Measurements from ENCODE around the gene CDK6. TPM values are rescaled to one million over a fixed set of nuclear protein-coding genes. Genes with fewer than 3 reads are reported as not detected.
"Not testable (repeated sequence)": the region's sequence is repeated elsewhere in the genome, so short reads cannot be mapped to it uniquely, and the experiment has no call there.

The CDK6 gene
- total RNA-seq, 1 donor from 2014 or later, result 23.6 TPM

GRCh38 chr7:92611735-92612134 is 224.6 kb downstream of the CDK6 start:
- no peak for ATAC-seq
- intact Hi-C loops (cut with DNase I), result no loop called here
- DNase-seq (ENCODE audit: missing footprints), result no peak

- ATAC-seq, result no peak
- intact Hi-C loops (cut with DNase I), result no loop called here
- no peak for DNase-seq (ENCODE audit: missing footprints)
Observed at GRCh38 chr7:92609921-92610518, 226.4 kb downstream of the CDK6 start.

GRCh38 chr7:92608380-92609322 is 227.7 kb downstream of the CDK6 start:
- intact Hi-C loops (cut with DNase I), result no loop called here
- peak; percentile 47 for ATAC-seq
- DNase-seq (ENCODE audit: missing footprints), result no peak

GRCh38 chr7:92606985-92607384 is 229.4 kb downstream of the CDK6 start:
- DNase-seq (ENCODE audit: missing footprints) (no peak), ATAC-seq (peak; percentile 76)
- intact Hi-C loops (cut with DNase I), result no loop called here

GRCh38 chr7:92604517-92604916 is 231.9 kb downstream of the CDK6 start:
- DNase-seq (ENCODE audit: missing footprints); ATAC-seq; intact Hi-C loops (cut with DNase I): not testable (repeated sequence)

- no peak for DNase-seq (ENCODE audit: missing footprints)
- intact Hi-C loops (cut with DNase I), result no loop called here
Observed at GRCh38 chr7:92603089-92603445, 233.3 kb downstream of the CDK6 start.

GRCh38 chr7:92602352-92603088 is 233.9 kb downstream of the CDK6 start:
- ATAC-seq (no peak), DNase-seq (ENCODE audit: missing footprints) (no peak)
- intact Hi-C loops (cut with DNase I), result no loop called here

More at GRCh38 chr7:92603089-92603445, 233.3 kb downstream of the CDK6 start:
- ATAC-seq, result no peak

GRCh38 chr7:92598310-92598981 is 237.9 kb downstream of the CDK6 start:
- no peak for ATAC-seq
- DNase-seq (ENCODE audit: missing footprints), result no peak
- intact Hi-C loops (cut with DNase I), result no loop called here

- ATAC-seq (no peak), DNase-seq (ENCODE audit: missing footprints) (no peak)
- intact Hi-C loops (cut with DNase I), result no loop called here
Observed at GRCh38 chr7:92595281-92595680, 241.1 kb downstream of the CDK6 start.

- intact Hi-C loops (cut with DNase I), result no loop called here
- ATAC-seq (no peak), DNase-seq (ENCODE audit: missing footprints) (no peak)
Observed at GRCh38 chr7:92594746-92595145, 241.6 kb downstream of the CDK6 start.

- DNase-seq (ENCODE audit: missing footprints), result no peak
- intact Hi-C loops (cut with DNase I), result no loop called here
- ATAC-seq, result no peak
Observed at GRCh38 chr7:92590711-92591310, 245.6 kb downstream of the CDK6 start.

- DNase-seq (ENCODE audit: missing footprints), result no peak
- ATAC-seq, result no peak
- intact Hi-C loops (cut with DNase I), result loop anchor here (5.0 kb wide), 1 partner anchor 62 kb away; the partner anchor contains the start of genes PEX1 and RBM48
Observed at GRCh38 chr7:92589056-92589455, 247.3 kb downstream of the CDK6 start.

GRCh38 chr7:92588561-92588960 is 247.8 kb downstream of the CDK6 start:
- intact Hi-C loops (cut with DNase I), result loop anchor here (5.0 kb wide), 1 partner anchor 61 kb away; the partner anchor contains the start of genes PEX1 and RBM48
- no peak for DNase-seq (ENCODE audit: missing footprints)
- ATAC-seq, result no peak

- ATAC-seq, result no peak
- intact Hi-C loops (cut with DNase I), result loop anchor here (5.0 kb wide), 1 partner anchor 60 kb away; the partner anchor contains the start of genes PEX1 and RBM48
- no peak for DNase-seq (ENCODE audit: missing footprints)
Observed at GRCh38 chr7:92586841-92587240, 249.5 kb downstream of the CDK6 start.

- intact Hi-C loops (cut with DNase I), result loop anchor here (5.0 kb wide), 1 partner anchor 59 kb away; the partner anchor contains the start of genes PEX1 and RBM48
- ATAC-seq (no peak), DNase-seq (ENCODE audit: missing footprints) (no peak)
Observed at GRCh38 chr7:92586403-92586802, 250.0 kb downstream of the CDK6 start.

- intact Hi-C loops (cut with DNase I), result loop anchor here (5.0 kb wide), 1 partner anchor 58 kb away; the partner anchor contains the start of genes PEX1 and RBM48
- no peak for ATAC-seq
- DNase-seq (ENCODE audit: missing footprints), result no peak
Observed at GRCh38 chr7:92584953-92585352, 251.4 kb downstream of the CDK6 start.

- no peak for ATAC-seq
- DNase-seq (ENCODE audit: missing footprints), result no peak
- intact Hi-C loops (cut with DNase I), result no loop called here
Observed at GRCh38 chr7:92582948-92583347, 253.4 kb downstream of the CDK6 start.

- ATAC-seq, result no peak
- intact Hi-C loops (cut with DNase I), result no loop called here
- DNase-seq (ENCODE audit: missing footprints), result no peak
Observed at GRCh38 chr7:92576296-92576695, 260.1 kb downstream of the CDK6 start.
